ENCODE measurements around the gene NCAPD2. TPM values are rescaled to one million over a fixed set of nuclear protein-coding genes. Genes with fewer than 3 reads are reported as not detected.
A peak's percentile ranks its signal among the peaks of the same experiment; 100 is the strongest.

The NCAPD2 gene
- total RNA-seq, 6 experiments from 2014 or later, result 42.2 to 75.9 (median 65.4) TPM

- Mint-ChIP-seq H3K27me3 (ENCODE audit: insufficient read depth) (peaks cover 9% of the 10 kb centered on the region), H3K9me3 (peaks cover 3% of the 10 kb centered on the region; the same call in 1 of the 2 replicates), H3K4me3 (peak overlapping the region; percentile 100), H3K36me3 (ENCODE audit: low read depth) (peaks cover 60% of the 10 kb centered on the region), H3K27ac (peak overlapping the region; percentile 99), H3K4me1 (ENCODE audit: low read depth) (peaks cover 19% of the 10 kb centered on the region)
- TF ChIP-seq CTCF (IDR thresholded peaks at IDR 0.05), result no peak
- DNase-seq, result no peak
Measured at GRCh38 chr12:6567112-6567670, 73.3 kb downstream of the NCAPD2 start.

- H3K9me3 Mint-ChIP-seq, result peaks cover 3% of the 10 kb centered on the region; the same call in 1 of the 2 replicates
- H3K4me3 Mint-ChIP-seq, result peak overlapping the region; percentile 57
- no peak for TF ChIP-seq CTCF (IDR thresholded peaks at IDR 0.05)
- peaks cover 19% of the 10 kb centered on the region for H3K4me1 Mint-ChIP-seq (ENCODE audit: low read depth)
- no peak for DNase-seq
- H3K27ac Mint-ChIP-seq, result peak overlapping the region; percentile 99; the same call in 1 of the 2 replicates
- H3K36me3 Mint-ChIP-seq (ENCODE audit: low read depth), result peaks cover 57% of the 10 kb centered on the region
- H3K27me3 Mint-ChIP-seq (ENCODE audit: insufficient read depth), result peaks cover 5% of the 10 kb centered on the region; the same call in 1 of the 2 replicates
Measured at GRCh38 chr12:6569312-6569711, 75.4 kb downstream of the NCAPD2 start.

GRCh38 chr12:6569786-6570185, 75.9 kb downstream of the NCAPD2 start:
- no peak for TF ChIP-seq CTCF (IDR thresholded peaks at IDR 0.05)
- no peak for DNase-seq
- Mint-ChIP-seq H3K9me3 (peaks cover 3% of the 10 kb centered on the region; the same call in 1 of the 2 replicates), H3K4me3 (peak overlapping the region; percentile 57), H3K36me3 (ENCODE audit: low read depth) (peaks cover 58% of the 10 kb centered on the region), H3K27me3 (ENCODE audit: insufficient read depth) (peaks cover 5% of the 10 kb centered on the region; the same call in 1 of the 2 replicates), H3K27ac (peak overlapping the region; percentile 99), H3K4me1 (ENCODE audit: low read depth) (peaks cover 19% of the 10 kb centered on the region)

DNA sequence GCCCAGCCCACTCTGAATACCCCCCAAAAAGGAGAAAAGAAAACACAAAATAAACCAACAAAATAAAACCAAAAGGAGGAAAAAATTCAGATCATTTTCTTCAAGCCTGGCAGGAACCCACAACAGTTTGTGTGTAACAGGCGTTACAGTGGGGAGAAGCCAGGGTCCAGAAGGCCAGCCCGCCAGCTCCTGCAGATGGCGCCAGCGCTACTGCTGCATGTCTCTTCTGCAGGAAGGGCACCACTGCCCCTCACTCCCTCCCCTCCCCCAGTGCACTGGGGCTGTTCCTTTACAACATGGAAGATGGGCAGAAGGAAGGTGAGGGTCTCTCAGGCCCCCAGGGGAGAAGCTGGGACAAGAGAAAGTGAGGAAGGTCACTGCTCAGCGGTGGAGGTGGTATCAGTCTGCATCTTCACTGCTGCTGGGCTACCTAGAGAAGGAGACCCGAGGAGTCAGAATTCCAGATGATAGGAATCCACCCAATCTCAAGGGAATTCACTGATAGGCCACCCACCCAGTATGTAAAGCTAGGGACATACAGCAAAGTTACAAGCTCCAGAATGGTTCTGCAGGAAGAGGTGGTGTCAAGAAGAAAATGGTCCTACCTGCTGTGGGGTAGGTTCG, 76.5 kb downstream of the NCAPD2 start:
- peaks cover 19% of the 10 kb centered on the region for H3K4me1 Mint-ChIP-seq (ENCODE audit: low read depth)
- peaks cover 5% of the 10 kb centered on the region; the same call in 1 of the 2 replicates for H3K27me3 Mint-ChIP-seq (ENCODE audit: insufficient read depth)
- H3K27ac Mint-ChIP-seq, result peak overlapping the region; percentile 99
- peaks cover 60% of the 10 kb centered on the region for H3K36me3 Mint-ChIP-seq (ENCODE audit: low read depth)
- TF ChIP-seq CTCF (IDR thresholded peaks at IDR 0.05), result peak; percentile 71; the same call in 1 of the 2 replicates
- peaks cover 3% of the 10 kb centered on the region; the same call in 1 of the 2 replicates for H3K9me3 Mint-ChIP-seq
- no peak for DNase-seq
- H3K4me3 Mint-ChIP-seq, result no peak overlapping the region

DNA sequence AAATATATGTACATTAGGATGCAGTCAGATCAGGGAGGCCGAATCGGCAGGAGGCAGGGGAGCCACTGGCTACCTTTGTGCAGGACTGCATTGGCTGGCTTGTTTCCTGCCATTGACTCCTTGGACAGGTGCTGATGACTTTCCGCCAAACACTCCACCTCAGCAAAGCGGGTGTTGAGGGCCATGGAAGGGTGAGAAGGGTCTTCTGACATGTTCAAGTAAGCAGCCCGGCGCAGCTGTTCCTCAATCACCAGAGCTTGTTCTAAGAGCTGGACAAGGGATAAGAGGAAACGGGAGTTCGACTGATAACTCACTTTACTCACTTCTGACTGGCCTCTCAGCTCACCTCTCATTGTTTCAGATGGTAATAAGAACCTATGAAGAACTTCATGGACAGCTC, 79.1 kb downstream of the NCAPD2 start:
- no peak overlapping the region for H3K27ac Mint-ChIP-seq
- H3K9me3 Mint-ChIP-seq, result peaks cover 2% of the 10 kb centered on the region; the same call in 1 of the 2 replicates
- no peak for DNase-seq
- H3K36me3 Mint-ChIP-seq (ENCODE audit: low read depth), result peaks cover 58% of the 10 kb centered on the region
- H3K4me1 Mint-ChIP-seq (ENCODE audit: low read depth), result no peaks in the 10 kb centered on the region; the same call in 1 of the 2 replicates
- peaks cover 1% of the 10 kb centered on the region; the same call in 1 of the 2 replicates for H3K27me3 Mint-ChIP-seq (ENCODE audit: insufficient read depth)
- no peak overlapping the region for H3K4me3 Mint-ChIP-seq
- no peak for TF ChIP-seq CTCF (IDR thresholded peaks at IDR 0.05)

Measured in HFFc6 (cell line).